ENCODE data around the gene FRY. TPM values are rescaled to one million over a fixed set of nuclear protein-coding genes. Genes with fewer than 3 reads are reported as not detected.

FRY gene
- total and polyA plus RNA-seq, 2 donors, result 45.9 to 61.4 TPM

DNA sequence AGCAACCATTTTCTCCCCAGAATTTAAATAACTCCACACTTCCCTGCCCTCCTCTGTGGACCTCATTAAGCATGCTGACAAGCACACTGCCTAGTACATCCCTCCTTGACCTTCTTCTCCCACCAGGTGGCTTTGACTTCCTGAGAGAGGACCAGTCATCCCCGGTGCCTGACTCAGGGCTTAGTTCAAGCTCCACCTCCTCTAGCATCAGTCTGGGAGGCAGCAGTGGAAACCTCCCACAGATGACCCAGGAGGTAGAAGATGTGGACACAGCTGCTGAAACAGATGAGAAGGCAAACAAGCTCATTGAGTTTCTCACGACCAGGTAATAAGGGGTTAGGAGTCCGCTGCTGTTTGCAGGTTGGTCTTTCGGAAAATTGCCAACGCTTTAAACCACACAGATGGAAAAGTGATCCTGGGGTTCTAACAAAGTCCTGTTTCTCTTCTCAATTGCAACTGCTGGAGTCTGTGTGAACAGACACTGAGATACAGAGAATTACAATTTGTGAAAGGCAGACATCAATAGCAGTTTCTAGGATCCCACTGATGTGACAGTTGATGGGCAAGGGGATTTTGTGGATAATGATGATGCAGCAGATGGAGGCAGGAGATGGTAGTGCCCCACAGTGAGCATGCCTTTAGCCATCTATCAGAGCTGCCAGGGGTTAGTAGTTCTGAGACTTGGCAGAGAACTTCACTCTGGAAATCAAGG lies 196.9 kb downstream of the FRY start:
- no peak overlapping the region for H3K27ac ChIP-seq (ENCODE audit: low read depth)
- WGBS, result 82% methylated on average over 5 of the region's 5 CpGs
- DNase-seq (ENCODE audit: extremely low spot score), result no peak
- H3K36me3 ChIP-seq (ENCODE audit: insufficient read depth), result no peaks in the 10 kb centered on the region
- H3K4me3 ChIP-seq (ENCODE audit: low read depth, low read length), result no peak overlapping the region
- H3K4me1 ChIP-seq (ENCODE audit: insufficient read depth), result no peaks in the 10 kb centered on the region

DNA sequence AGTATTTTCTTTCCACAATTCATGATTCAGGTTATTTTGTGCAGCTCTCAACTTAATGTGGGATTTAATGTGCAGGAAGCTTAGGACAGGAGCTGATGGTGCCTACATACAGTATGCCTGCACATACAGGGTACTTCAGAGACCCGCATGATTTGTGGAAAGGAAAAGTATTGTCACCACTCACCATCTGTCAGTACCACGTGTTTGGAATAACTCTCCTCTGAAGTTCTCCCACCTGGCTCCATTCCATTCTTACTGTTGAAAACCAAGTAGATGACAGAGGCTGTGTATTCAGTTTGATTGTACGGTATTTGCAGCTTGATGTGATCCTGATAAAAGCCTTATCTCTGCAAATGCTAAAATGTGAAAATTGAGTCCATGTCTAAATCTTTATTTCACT lies 197.9 kb downstream of the FRY start:
- Histone ChIP-seq H3K4me3 (ENCODE audit: low read depth, low read length) (no peak overlapping the region), H3K27ac (ENCODE audit: low read depth) (no peak overlapping the region), H3K36me3 (ENCODE audit: insufficient read depth) (no peaks in the 10 kb centered on the region), H3K4me1 (ENCODE audit: insufficient read depth) (no peaks in the 10 kb centered on the region)
- DNase-seq (ENCODE audit: extremely low spot score), result no peak
- WGBS, result 37% methylated on average over 3 of the region's 3 CpGs

DNA sequence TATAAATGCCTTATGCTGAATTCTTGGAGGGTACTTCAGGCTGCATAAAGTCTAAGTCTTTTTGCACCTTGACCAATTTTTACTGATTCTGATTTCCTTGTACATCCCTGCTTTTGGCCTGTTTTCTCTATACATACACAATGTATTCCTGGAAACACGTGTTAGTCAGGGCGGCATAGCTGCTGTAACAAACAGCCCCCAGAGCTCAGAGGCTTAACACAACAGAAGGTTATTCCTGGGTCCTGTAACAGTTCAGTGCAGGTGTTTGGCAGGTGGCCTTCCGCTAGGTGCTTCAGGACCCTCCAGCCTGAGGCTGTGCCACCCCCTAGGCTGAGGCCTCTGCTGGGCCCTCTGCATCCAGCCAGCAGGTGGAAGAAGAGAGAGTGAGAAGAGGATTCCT lies 200.7 kb downstream of the FRY start:
- Histone ChIP-seq H3K4me3 (ENCODE audit: low read depth, low read length) (no peak overlapping the region), H3K36me3 (ENCODE audit: insufficient read depth) (no peaks in the 10 kb centered on the region), H3K4me1 (ENCODE audit: insufficient read depth) (no peaks in the 10 kb centered on the region), H3K27ac (ENCODE audit: low read depth) (no peak overlapping the region)
- over 99% methylated on average over 3 of the region's 3 CpGs for WGBS
- DNase-seq (ENCODE audit: extremely low spot score), result no peak

GRCh38 chr13:32233062-32233461 lies 201.5 kb downstream of the FRY start:
- Histone ChIP-seq H3K36me3 (ENCODE audit: insufficient read depth) (no peaks in the 10 kb centered on the region), H3K27ac (ENCODE audit: low read depth) (no peak overlapping the region), H3K4me1 (ENCODE audit: insufficient read depth) (no peaks in the 10 kb centered on the region), H3K4me3 (ENCODE audit: low read depth, low read length) (no peak overlapping the region)
- 44% methylated on average over 2 of the region's 2 CpGs for WGBS
- DNase-seq (ENCODE audit: extremely low spot score), result no peak

- WGBS, result 70% methylated on average over 2 of the region's 2 CpGs
- H3K4me3 ChIP-seq (ENCODE audit: low read depth, low read length), result no peak overlapping the region
- DNase-seq (ENCODE audit: extremely low spot score), result no peak
- H3K36me3 ChIP-seq (ENCODE audit: insufficient read depth), result no peaks in the 10 kb centered on the region
- H3K27ac ChIP-seq (ENCODE audit: low read depth), result no peak overlapping the region
- no peaks in the 10 kb centered on the region for H3K4me1 ChIP-seq (ENCODE audit: insufficient read depth)
These were observed 203.3 kb downstream of the FRY start for GRCh38 chr13:32234914-32235313.

DNA sequence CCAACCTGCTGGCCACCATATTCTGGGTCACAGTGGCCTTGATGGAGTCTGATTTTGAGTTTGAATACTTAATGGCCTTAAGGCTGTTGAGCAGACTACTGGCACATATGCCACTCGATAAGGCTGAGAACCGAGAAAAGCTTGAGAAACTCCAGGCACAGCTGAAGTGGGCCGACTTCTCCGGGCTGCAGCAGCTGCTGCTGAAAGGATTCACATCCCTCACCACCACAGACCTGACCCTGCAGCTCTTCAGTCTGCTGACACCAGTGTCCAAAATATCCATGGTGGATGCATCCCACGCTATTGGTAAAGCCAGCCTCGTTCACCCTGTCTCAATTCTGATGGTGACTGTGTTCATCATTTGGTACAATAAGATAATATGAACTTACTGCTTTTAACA lies 206.1 kb downstream of the FRY start:
- Histone ChIP-seq H3K27ac (ENCODE audit: low read depth) (no peak overlapping the region), H3K36me3 (ENCODE audit: insufficient read depth) (no peaks in the 10 kb centered on the region), H3K4me1 (ENCODE audit: insufficient read depth) (no peaks in the 10 kb centered on the region), H3K4me3 (ENCODE audit: low read depth, low read length) (no peak overlapping the region)
- 94% methylated on average over 6 of the region's 6 CpGs for WGBS
- DNase-seq (ENCODE audit: extremely low spot score), result no peak

- Histone ChIP-seq H3K4me1 (ENCODE audit: insufficient read depth) (no peaks in the 10 kb centered on the region), H3K4me3 (ENCODE audit: low read depth, low read length) (no peak overlapping the region), H3K27ac (ENCODE audit: low read depth) (no peak overlapping the region), H3K36me3 (ENCODE audit: insufficient read depth) (no peaks in the 10 kb centered on the region)
- no peak for DNase-seq (ENCODE audit: extremely low spot score)
- 97% methylated on average over 5 of the region's 5 CpGs for WGBS
These were observed 212.1 kb downstream of the FRY start for GRCh38 chr13:32243695-32244094.

DNA sequence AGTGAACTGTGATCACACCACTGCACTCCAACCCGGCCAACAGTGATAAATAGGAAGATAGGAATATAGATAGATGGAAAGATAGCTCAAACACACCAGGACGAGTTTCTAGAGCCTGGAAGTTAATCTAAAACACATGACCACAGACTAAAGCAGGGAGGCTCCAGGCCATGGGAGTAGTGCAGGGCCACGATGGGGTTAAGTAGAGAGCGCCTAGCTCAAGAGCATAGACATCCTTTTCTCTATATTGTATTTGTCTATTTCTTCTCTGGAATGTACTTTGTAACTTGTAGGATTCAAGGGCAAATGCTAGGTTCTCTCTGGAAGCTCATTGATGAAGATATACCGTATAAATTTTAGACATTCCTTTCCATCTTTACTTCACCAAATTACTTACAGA lies 214.0 kb downstream of the FRY start:
- Histone ChIP-seq H3K4me1 (ENCODE audit: insufficient read depth) (no peaks in the 10 kb centered on the region), H3K27ac (ENCODE audit: low read depth) (no peak overlapping the region), H3K4me3 (ENCODE audit: low read depth, low read length) (no peak overlapping the region), H3K36me3 (ENCODE audit: insufficient read depth) (no peaks in the 10 kb centered on the region)
- 77% methylated on average over 5 of the region's 5 CpGs for WGBS
- no peak for DNase-seq (ENCODE audit: extremely low spot score)

- no peaks in the 10 kb centered on the region for H3K4me1 ChIP-seq (ENCODE audit: insufficient read depth)
- 49% methylated on average over 2 of the region's 2 CpGs for WGBS
- no peak overlapping the region for H3K27ac ChIP-seq (ENCODE audit: low read depth)
- H3K4me3 ChIP-seq (ENCODE audit: low read depth, low read length), result no peak overlapping the region
- DNase-seq (ENCODE audit: extremely low spot score), result no peak
- H3K36me3 ChIP-seq (ENCODE audit: insufficient read depth), result no peaks in the 10 kb centered on the region
These were observed 214.9 kb downstream of the FRY start for GRCh38 chr13:32246468-32246867.

- WGBS, result 55% methylated on average over 1 of the region's 1 CpG
- Histone ChIP-seq H3K27ac (ENCODE audit: low read depth) (no peak overlapping the region), H3K36me3 (ENCODE audit: insufficient read depth) (no peaks in the 10 kb centered on the region), H3K4me3 (ENCODE audit: low read depth, low read length) (no peak overlapping the region), H3K4me1 (ENCODE audit: insufficient read depth) (no peaks in the 10 kb centered on the region)
- DNase-seq (ENCODE audit: extremely low spot score), result no peak
These were observed 216.3 kb downstream of the FRY start for GRCh38 chr13:32247887-32248286.

- Histone ChIP-seq H3K4me1 (ENCODE audit: insufficient read depth) (no peaks in the 10 kb centered on the region), H3K27ac (ENCODE audit: low read depth) (no peak overlapping the region), H3K36me3 (ENCODE audit: insufficient read depth) (no peaks in the 10 kb centered on the region), H3K4me3 (ENCODE audit: low read depth, low read length) (no peak overlapping the region)
- 88% methylated on average over 3 of the region's 3 CpGs for WGBS
- no peak for DNase-seq (ENCODE audit: extremely low spot score)
These were observed 217.2 kb downstream of the FRY start for GRCh38 chr13:32248801-32249200.

GRCh38 chr13:32252812-32253438 lies 221.4 kb downstream of the FRY start:
- H3K4me1 ChIP-seq (ENCODE audit: insufficient read depth), result no peaks in the 10 kb centered on the region
- DNase-seq (ENCODE audit: extremely low spot score), result no peak
- 83% methylated on average over 4 of the region's 4 CpGs for WGBS
- H3K27ac ChIP-seq (ENCODE audit: low read depth), result no peak overlapping the region
- no peaks in the 10 kb centered on the region for H3K36me3 ChIP-seq (ENCODE audit: insufficient read depth)
- no peak overlapping the region for H3K4me3 ChIP-seq (ENCODE audit: low read depth, low read length)

DNA sequence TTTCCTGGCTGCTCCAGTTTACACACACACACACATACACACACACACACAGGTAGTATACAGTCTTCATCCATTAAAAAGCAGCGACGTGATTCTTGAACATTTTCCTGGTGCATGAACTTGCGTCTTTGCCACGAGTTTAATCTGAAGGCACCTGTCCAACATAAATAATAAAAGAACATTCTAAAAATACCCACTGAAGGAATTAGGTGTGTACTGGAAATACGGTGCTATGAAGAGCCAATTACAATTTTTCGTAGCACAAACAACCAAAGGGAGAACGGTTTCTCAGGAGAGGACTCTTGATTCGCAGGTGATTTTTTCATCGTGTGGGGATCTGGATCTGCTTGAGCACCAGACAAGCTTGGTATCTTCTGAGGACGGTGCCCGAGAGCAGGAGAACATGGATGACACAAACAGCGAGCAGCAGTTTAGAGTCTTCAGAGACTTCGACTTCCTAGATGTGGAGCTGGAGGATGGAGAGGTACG lies 222.4 kb downstream of the FRY start:
- no peaks in the 10 kb centered on the region for H3K4me1 ChIP-seq (ENCODE audit: insufficient read depth)
- DNase-seq (ENCODE audit: extremely low spot score), result no peak
- WGBS, result 39% methylated on average over 14 of the region's 14 CpGs
- H3K36me3 ChIP-seq (ENCODE audit: insufficient read depth), result no peaks in the 10 kb centered on the region
- H3K4me3 ChIP-seq (ENCODE audit: low read depth, low read length), result peak overlapping the region; percentile 16
- H3K27ac ChIP-seq (ENCODE audit: low read depth), result peak overlapping the region; percentile 59

DNA sequence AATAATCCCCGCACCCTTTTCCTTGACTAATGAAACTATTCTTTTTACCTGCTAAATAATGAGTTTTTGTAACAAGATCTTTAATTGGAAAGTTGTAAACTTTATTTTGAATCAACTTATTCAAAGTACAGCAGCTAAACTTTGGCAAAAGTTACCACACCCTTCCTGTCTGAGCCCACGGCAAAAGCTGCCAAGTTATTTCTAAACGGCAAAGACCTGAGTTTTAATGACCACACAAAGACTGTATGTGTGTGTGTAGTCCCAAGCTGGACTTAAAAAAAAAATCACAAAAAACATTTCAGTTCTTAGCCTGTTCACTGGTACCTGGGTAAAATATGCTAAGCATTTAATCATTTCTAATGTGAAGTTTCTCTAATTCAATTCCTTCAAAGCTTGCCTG lies 222.8 kb downstream of the FRY start:
- Histone ChIP-seq H3K4me1 (ENCODE audit: insufficient read depth) (no peaks in the 10 kb centered on the region), H3K4me3 (ENCODE audit: low read depth, low read length) (peak overlapping the region; percentile 16), H3K36me3 (ENCODE audit: insufficient read depth) (no peaks in the 10 kb centered on the region), H3K27ac (ENCODE audit: low read depth) (no peak overlapping the region)
- no peak for DNase-seq (ENCODE audit: extremely low spot score)
- WGBS, result 29% methylated on average over 3 of the region's 3 CpGs
